HG03571 (cell line): ENCODE results near the gene CLEC11A.
"Not testable (repeated sequence)": the region's sequence is repeated elsewhere in the genome, so short reads cannot be mapped to it uniquely, and the experiment has no call there.

Source experiments
- ATAC-seq: cut with Tn5 transposase; IDR thresholded peaks from one replicate; pipeline ENCODE4 v1.9.1; 2021; ENCODE audit not compliant: unreplicated experiment

The CLEC11A gene

GRCh38 chr19:50753879-50754278 lies 30.7 kb downstream of the CLEC11A start:
- no peak for ATAC-seq

GRCh38 chr19:50756244-50756643 lies 33.1 kb downstream of the CLEC11A start:
- ATAC-seq = not testable (repeated sequence)

GRCh38 chr19:50757624-50758023 lies 34.5 kb downstream of the CLEC11A start:
- not testable (repeated sequence) for ATAC-seq

GRCh38 chr19:50759076-50759475 lies 35.9 kb downstream of the CLEC11A start:
- ATAC-seq = not testable (repeated sequence)

- no peak for ATAC-seq
Observed at GRCh38 chr19:50759886-50760285, 36.7 kb downstream of the CLEC11A start.

- ATAC-seq = not testable (repeated sequence)
Observed at GRCh38 chr19:50761501-50761900, 38.3 kb downstream of the CLEC11A start.

- ATAC-seq = not testable (repeated sequence)
Observed at GRCh38 chr19:50763521-50763920, 40.4 kb downstream of the CLEC11A start.

- ATAC-seq = no peak
Observed at GRCh38 chr19:50764409-50764808, 41.2 kb downstream of the CLEC11A start.

GRCh38 chr19:50766746-50767145 lies 43.6 kb downstream of the CLEC11A start:
- ATAC-seq = not testable (repeated sequence)

- ATAC-seq = not testable (repeated sequence)
Observed at GRCh38 chr19:50767263-50767662, 44.1 kb downstream of the CLEC11A start.

GRCh38 chr19:50768277-50768676 lies 45.1 kb downstream of the CLEC11A start:
- no peak for ATAC-seq

- not testable (repeated sequence) for ATAC-seq
Observed at GRCh38 chr19:50770164-50770563, 47.0 kb downstream of the CLEC11A start, which contains the start of gene GPR32. Gene GPR32 (plus strand): TSS chr19:50770464. CDS start chr19:50770601, 137 bp downstream.

- ATAC-seq = no peak
Observed at GRCh38 chr19:50770888-50771287, 47.7 kb downstream of the CLEC11A start.

GRCh38 chr19:50772476-50772875 lies 49.3 kb downstream of the CLEC11A start:
- ATAC-seq = no peak

GRCh38 chr19:50772912-50773311 lies 49.7 kb downstream of the CLEC11A start:
- not testable (repeated sequence) for ATAC-seq

- ATAC-seq = not testable (repeated sequence)
Observed at GRCh38 chr19:50773454-50773853, 50.3 kb downstream of the CLEC11A start.
